Neural cell (in vitro differentiated cells): ENCODE results near the gene NLRP12. TPM values are rescaled to one million over a fixed set of nuclear protein-coding genes. Genes with fewer than 3 reads are reported as not detected.

Experiments used
- H2AFZ ChIP-seq: fragments of 200-600, 300-800 bp; sonication (generic), shearing (Covaris generic); 2 replicates; pipeline ENCODE4 v1.6.0; 2014; ENCODE audit warnings: low read depth, mild to moderate bottlenecking, antibody characterized with exemption, low read length, moderate library complexity
- H3F3A ChIP-seq: fragments of 200-600 bp; shearing (Covaris generic); 2 replicates; pipeline ENCODE4 v1.6.1; 2016; ENCODE audit warnings: mild to moderate bottlenecking, moderate library complexity, mixed read lengths, antibody characterized with exemption, low read length; ENCODE audit not compliant: insufficient read depth, poor library complexity, severe bottlenecking
- H3K27ac ChIP-seq: fragments of 200-600, 300-800 bp; sonication (generic), shearing (Covaris generic); 2 replicates; pipeline ENCODE4 v1.5.1; 2014; ENCODE audit warnings: mild to moderate bottlenecking, low read length, moderate library complexity
- H3K27me3 ChIP-seq: fragments of 300-800, 200-600 bp; sonication (generic), shearing (Covaris generic); 2 replicates; pipeline ENCODE4 v1.6.0; 2014; ENCODE audit warnings: mild to moderate bottlenecking, low read depth, low read length, moderate library complexity; ENCODE audit not compliant: insufficient read depth
- H3K36me3 ChIP-seq: fragments of 300-800, 200-600 bp; sonication (generic), shearing (Covaris generic); 2 replicates; pipeline ENCODE4 v1.5.1; 2014; ENCODE audit warnings: mild to moderate bottlenecking, antibody characterized with exemption, low read length, moderate library complexity; ENCODE audit not compliant: insufficient read depth
- H3K4me2 ChIP-seq: fragments of 300-800, 200-600 bp; sonication (generic), shearing (Covaris generic); 2 replicates; pipeline ENCODE4 v1.6.0; 2014; ENCODE audit warnings: mild to moderate bottlenecking, low read length
- H3K4me3 ChIP-seq: fragments of 300-800, 200-600 bp; sonication (generic), shearing (Covaris generic); 2 replicates; pipeline ENCODE4 v1.5.1; 2014; ENCODE audit warnings: mild to moderate bottlenecking, low read length, moderate library complexity
- H3K79me2 ChIP-seq: fragments of 200-600 bp; shearing (Covaris generic); replicated peaks from 2 replicates; pipeline ENCODE4 v1.6.0; 2014; ENCODE audit warnings: mild to moderate bottlenecking, low read length, moderate library complexity; ENCODE audit not compliant: insufficient read depth
- H3K9ac ChIP-seq: fragments of 300-800, 200-600 bp; sonication (generic), shearing (Covaris generic); 2 replicates; pipeline ENCODE4 v1.6.1; 2016; ENCODE audit warnings: mild to moderate bottlenecking, low read length, mixed read lengths
- H3K9me2 ChIP-seq: fragments of 200-600 bp; shearing (Covaris generic); 2 replicates; pipeline ENCODE4 v1.6.1; 2016; ENCODE audit warnings: mild to moderate bottlenecking, low read length, mixed read lengths; ENCODE audit not compliant: insufficient read depth
- H3K9me3 ChIP-seq: fragments of 200-600, 300-800 bp; sonication (generic), shearing (Covaris generic); 2 replicates; pipeline ENCODE4 v1.6.1; 2016; ENCODE audit warnings: mild to moderate bottlenecking, mixed run types, low read length, moderate library complexity, mixed read lengths
- H4K20me1 ChIP-seq: fragments of 200-600 bp; shearing (Covaris generic); 2 replicates; pipeline ENCODE4 v1.6.1; 2016; ENCODE audit warnings: mild to moderate bottlenecking, mixed run types; ENCODE audit not compliant: insufficient read depth
- EP300 ChIP-seq: fragments of 450-650 bp; conservative IDR thresholded peaks from 2 replicates; pipeline ENCODE4 v1.6.1; 2014; ENCODE audit warnings: antibody characterized with exemption, mild to moderate bottlenecking, moderate library complexity; ENCODE audit not compliant: poor library complexity, severe bottlenecking
- EZH2 ChIP-seq: fragments of 200-600, 300-800 bp; shearing (Covaris generic), sonication (generic); IDR thresholded peaks from 2 replicates; pipeline ENCODE4 v1.6.1; 2014; ENCODE audit warnings: antibody characterized with exemption, low read length, borderline replicate concordance, mild to moderate bottlenecking; ENCODE audit not compliant: insufficient read depth, poor library complexity, severe bottlenecking
- MXI1 ChIP-seq: fragments of 450-650 bp; conservative IDR thresholded peaks from 2 replicates; pipeline ENCODE4 v1.6.1; 2014; ENCODE audit warnings: antibody characterized with exemption, mild to moderate bottlenecking; ENCODE audit not compliant: poor library complexity, severe bottlenecking
- POLR2AphosphoS5 ChIP-seq: IDR thresholded peaks from 2 replicates; pipeline ENCODE4 v1.6.1; 2012
- RAD21 ChIP-seq: fragments of 450-650 bp; conservative IDR thresholded peaks from 2 replicates; pipeline ENCODE4 v1.6.1; 2014; ENCODE audit warnings: antibody characterized with exemption, mild to moderate bottlenecking, moderate library complexity
- SMC3 ChIP-seq: fragments of 450-650 bp; conservative IDR thresholded peaks from 2 replicates; pipeline ENCODE4 v1.6.1; 2014; ENCODE audit warnings: antibody characterized with exemption, mild to moderate bottlenecking, moderate library complexity; ENCODE audit not compliant: poor library complexity
- TAF1 ChIP-seq: IDR thresholded peaks from 2 replicates; pipeline ENCODE4 v1.6.1; 2012; ENCODE audit warnings: low read depth
- polyA plus RNA-seq: library from polyadenylated mRNA; depleted of rRNA; stranded (reverse); fragments of >200 nt; gene quantifications from 2 replicates; pipeline ENCODE4 v1.2.3, GENCODE V29; 2014
- TF ChIP-seq, protein P1 (sequence below): IDR thresholded peaks from 2 replicates; pipeline ENCODE4 v1.6.1; 2012; ENCODE audit warnings: borderline replicate concordance
- TF ChIP-seq, protein P2 (sequence below): fragments of 450-650 bp; IDR thresholded peaks from 2 replicates; pipeline ENCODE4 v1.5.1; 2014; ENCODE audit warnings: antibody characterized with exemption, mild to moderate bottlenecking, moderate library complexity; ENCODE audit not compliant: poor library complexity, severe bottlenecking

Gene NLRP12
- polyA plus RNA-seq, 1 donor from 2014 or later, result not detected

DNA sequence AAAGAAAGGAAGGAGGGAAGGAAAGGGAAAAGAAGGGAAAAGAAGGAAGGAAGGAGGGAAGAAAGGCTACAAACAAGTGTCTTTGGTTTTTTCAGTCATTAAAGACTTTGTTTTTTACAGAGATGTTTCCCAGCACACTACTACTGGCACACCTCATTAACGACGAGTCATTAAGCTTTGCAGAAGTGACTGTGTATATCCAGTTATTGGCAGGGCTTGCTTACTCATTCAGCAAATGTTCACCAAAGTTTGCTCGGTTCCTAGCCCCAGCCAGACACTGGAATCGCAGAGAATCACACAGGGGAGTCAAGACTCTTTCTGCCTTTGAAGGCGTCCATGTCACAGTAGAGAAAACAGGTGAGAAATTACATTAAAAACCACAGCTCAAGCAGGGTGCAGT is 4.3 kb downstream of the NLRP12 start:
- Histone ChIP-seq H3K9ac (no peak overlapping the region), H2AFZ (no peak overlapping the region), H3K27me3 (no peaks in the 10 kb centered on the region), H3K4me2 (no peak overlapping the region), H3K9me2 (no peaks in the 10 kb centered on the region), H3K9me3 (no peaks in the 10 kb centered on the region), H3K36me3 (no peaks in the 10 kb centered on the region), H3K4me3 (no peak overlapping the region), H3F3A (no peaks in the 10 kb centered on the region), H3K79me2 (no peaks in the 10 kb centered on the region), H4K20me1 (no peaks in the 10 kb centered on the region), H3K27ac (no peak overlapping the region)
- TF ChIP-seq EZH2 (no peak), RAD21 (no peak)

DNA sequence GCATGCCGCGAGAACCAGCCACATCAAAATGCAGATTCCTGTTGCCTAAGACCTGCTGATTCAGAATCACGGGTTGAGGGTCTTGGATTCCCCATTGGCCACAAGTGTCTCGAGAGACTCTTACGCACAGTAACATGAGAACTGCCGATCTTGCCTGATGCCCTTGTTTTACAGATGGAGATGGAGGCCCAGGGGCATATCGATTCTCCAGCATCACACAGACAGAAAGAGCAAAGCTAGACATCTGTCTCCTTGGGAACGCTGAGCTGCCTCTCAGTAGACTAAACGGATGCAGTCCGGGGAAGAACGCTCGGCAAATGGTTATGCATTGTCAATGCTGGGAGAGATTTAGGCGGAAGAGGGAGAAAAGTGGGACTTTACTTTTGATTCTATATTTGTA is 5.4 kb downstream of the NLRP12 start:
- Histone ChIP-seq H2AFZ (no peak overlapping the region), H3K79me2 (no peaks in the 10 kb centered on the region), H3K4me2 (no peak overlapping the region), H3K4me3 (no peak overlapping the region), H3F3A (no peaks in the 10 kb centered on the region), H3K9ac (no peak overlapping the region), H4K20me1 (no peaks in the 10 kb centered on the region), H3K27me3 (no peaks in the 10 kb centered on the region), H3K36me3 (no peaks in the 10 kb centered on the region), H3K9me3 (no peaks in the 10 kb centered on the region), H3K9me2 (no peaks in the 10 kb centered on the region), H3K27ac (no peak overlapping the region)
- TF ChIP-seq POLR2AphosphoS5 (no peak), RAD21 (no peak), TAF1 (no peak), EP300 (no peak), MXI1 (no peak), SMC3 (no peak), EZH2 (no peak)
- TF ChIP-seq, protein P1, sequence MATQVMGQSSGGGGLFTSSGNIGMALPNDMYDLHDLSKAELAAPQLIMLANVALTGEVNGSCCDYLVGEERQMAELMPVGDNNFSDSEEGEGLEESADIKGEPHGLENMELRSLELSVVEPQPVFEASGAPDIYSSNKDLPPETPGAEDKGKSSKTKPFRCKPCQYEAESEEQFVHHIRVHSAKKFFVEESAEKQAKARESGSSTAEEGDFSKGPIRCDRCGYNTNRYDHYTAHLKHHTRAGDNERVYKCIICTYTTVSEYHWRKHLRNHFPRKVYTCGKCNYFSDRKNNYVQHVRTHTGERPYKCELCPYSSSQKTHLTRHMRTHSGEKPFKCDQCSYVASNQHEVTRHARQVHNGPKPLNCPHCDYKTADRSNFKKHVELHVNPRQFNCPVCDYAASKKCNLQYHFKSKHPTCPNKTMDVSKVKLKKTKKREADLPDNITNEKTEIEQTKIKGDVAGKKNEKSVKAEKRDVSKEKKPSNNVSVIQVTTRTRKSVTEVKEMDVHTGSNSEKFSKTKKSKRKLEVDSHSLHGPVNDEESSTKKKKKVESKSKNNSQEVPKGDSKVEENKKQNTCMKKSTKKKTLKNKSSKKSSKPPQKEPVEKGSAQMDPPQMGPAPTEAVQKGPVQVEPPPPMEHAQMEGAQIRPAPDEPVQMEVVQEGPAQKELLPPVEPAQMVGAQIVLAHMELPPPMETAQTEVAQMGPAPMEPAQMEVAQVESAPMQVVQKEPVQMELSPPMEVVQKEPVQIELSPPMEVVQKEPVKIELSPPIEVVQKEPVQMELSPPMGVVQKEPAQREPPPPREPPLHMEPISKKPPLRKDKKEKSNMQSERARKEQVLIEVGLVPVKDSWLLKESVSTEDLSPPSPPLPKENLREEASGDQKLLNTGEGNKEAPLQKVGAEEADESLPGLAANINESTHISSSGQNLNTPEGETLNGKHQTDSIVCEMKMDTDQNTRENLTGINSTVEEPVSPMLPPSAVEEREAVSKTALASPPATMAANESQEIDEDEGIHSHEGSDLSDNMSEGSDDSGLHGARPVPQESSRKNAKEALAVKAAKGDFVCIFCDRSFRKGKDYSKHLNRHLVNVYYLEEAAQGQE, result no peak
- TF ChIP-seq, protein P2, sequence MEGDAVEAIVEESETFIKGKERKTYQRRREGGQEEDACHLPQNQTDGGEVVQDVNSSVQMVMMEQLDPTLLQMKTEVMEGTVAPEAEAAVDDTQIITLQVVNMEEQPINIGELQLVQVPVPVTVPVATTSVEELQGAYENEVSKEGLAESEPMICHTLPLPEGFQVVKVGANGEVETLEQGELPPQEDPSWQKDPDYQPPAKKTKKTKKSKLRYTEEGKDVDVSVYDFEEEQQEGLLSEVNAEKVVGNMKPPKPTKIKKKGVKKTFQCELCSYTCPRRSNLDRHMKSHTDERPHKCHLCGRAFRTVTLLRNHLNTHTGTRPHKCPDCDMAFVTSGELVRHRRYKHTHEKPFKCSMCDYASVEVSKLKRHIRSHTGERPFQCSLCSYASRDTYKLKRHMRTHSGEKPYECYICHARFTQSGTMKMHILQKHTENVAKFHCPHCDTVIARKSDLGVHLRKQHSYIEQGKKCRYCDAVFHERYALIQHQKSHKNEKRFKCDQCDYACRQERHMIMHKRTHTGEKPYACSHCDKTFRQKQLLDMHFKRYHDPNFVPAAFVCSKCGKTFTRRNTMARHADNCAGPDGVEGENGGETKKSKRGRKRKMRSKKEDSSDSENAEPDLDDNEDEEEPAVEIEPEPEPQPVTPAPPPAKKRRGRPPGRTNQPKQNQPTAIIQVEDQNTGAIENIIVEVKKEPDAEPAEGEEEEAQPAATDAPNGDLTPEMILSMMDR, result no peak

DNA sequence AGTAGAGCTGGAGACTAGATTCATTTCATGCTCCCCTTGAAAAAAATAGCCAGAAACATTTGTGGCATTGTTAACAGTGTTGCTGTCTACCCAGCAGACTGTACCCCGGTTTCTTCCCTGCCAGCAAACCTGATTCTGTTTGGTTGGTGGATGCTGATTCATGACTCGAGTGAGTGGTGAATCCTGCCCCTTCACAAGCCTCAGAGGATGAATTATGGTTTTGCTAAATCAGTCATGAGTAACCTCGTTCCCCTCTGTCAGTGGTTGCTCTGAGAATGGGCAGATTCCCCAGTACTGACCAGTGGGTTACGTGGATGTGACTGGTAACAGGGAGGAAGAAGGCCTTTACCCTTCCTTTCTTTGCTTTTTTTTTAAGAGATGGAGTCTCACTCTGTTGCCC is 10.1 kb downstream of the NLRP12 start:
- no peak overlapping the region for H2AFZ ChIP-seq
- H3K4me3 ChIP-seq, result no peak overlapping the region
- H3K36me3 ChIP-seq, result no peaks in the 10 kb centered on the region
- no peaks in the 10 kb centered on the region for H3K27me3 ChIP-seq
- no peak for TF ChIP-seq MXI1
- TF ChIP-seq EP300, result no peak
- no peak for TF ChIP-seq SMC3
- TF ChIP-seq, protein P2, result no peak
- TF ChIP-seq POLR2AphosphoS5, result no peak
- TF ChIP-seq, protein P1, result no peak
- TF ChIP-seq EZH2, result no peak
- no peak for TF ChIP-seq TAF1
- no peak overlapping the region for H3K27ac ChIP-seq
- H3K9me2 ChIP-seq, result no peaks in the 10 kb centered on the region
- no peaks in the 10 kb centered on the region for H3F3A ChIP-seq
- H3K79me2 ChIP-seq, result no peaks in the 10 kb centered on the region
- no peaks in the 10 kb centered on the region for H4K20me1 ChIP-seq
- H3K9me3 ChIP-seq, result no peaks in the 10 kb centered on the region
- H3K9ac ChIP-seq, result no peak overlapping the region
- H3K4me2 ChIP-seq, result no peak overlapping the region
